OCI-LY1 (cell line): ENCODE measurements around the gene SIRT2.

Experiments
- EZH2 ChIP-seq: fragments of 200-600 bp; sonication (generic), shearing (Covaris generic); IDR thresholded peaks from 2 replicates; pipeline ENCODE4 v1.8.0; 2017; ENCODE audit warnings: borderline replicate concordance, mixed run types, mild to moderate bottlenecking, antibody characterized with exemption, low read length, moderate library complexity, mixed read lengths
- TF ChIP-seq, protein P1 (sequence below): fragments of 200-600 bp; sonication (generic), shearing (Covaris generic); IDR thresholded peaks from 2 replicates; pipeline ENCODE4 v1.5.1; 2017; ENCODE audit warnings: mild to moderate bottlenecking, antibody characterized with exemption, low read length, moderate library complexity, mixed read lengths

DNA sequence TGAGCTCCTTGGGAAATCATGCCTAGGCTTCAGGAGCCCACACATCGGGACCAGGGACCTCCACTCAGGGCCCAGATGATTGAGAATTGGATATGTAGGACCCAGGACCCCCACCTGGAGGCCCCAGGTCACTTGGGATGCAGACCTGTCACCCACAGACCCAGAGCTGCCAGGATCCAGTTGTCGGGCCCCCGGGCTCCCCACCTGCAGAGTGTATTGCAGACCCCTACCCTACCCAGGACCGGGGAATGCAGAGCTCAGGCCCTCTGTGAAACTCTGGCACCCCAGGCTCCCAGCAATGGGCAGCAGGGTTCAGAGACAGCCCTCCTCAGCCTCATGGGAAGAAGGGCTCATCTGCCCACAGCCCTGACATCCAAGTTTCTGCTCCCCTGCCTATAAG, 6.2 kb upstream of the SIRT2 start:
- TF ChIP-seq, protein P1, sequence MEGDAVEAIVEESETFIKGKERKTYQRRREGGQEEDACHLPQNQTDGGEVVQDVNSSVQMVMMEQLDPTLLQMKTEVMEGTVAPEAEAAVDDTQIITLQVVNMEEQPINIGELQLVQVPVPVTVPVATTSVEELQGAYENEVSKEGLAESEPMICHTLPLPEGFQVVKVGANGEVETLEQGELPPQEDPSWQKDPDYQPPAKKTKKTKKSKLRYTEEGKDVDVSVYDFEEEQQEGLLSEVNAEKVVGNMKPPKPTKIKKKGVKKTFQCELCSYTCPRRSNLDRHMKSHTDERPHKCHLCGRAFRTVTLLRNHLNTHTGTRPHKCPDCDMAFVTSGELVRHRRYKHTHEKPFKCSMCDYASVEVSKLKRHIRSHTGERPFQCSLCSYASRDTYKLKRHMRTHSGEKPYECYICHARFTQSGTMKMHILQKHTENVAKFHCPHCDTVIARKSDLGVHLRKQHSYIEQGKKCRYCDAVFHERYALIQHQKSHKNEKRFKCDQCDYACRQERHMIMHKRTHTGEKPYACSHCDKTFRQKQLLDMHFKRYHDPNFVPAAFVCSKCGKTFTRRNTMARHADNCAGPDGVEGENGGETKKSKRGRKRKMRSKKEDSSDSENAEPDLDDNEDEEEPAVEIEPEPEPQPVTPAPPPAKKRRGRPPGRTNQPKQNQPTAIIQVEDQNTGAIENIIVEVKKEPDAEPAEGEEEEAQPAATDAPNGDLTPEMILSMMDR: no peak
- TF ChIP-seq EZH2: no peak
